Left ventricle myocardium superior (tissue), 1 donor: ENCODE data around the gene CD58. TPM values are rescaled to one million over a fixed set of nuclear protein-coding genes. Genes with fewer than 3 reads are reported as not detected.
A peak's percentile ranks its signal among the peaks of the same experiment; 100 is the strongest.

Source experiments
- ATAC-seq: fragments of 200-7000 bp; cut with Tn5 transposase; one replicate; pipeline ENCODE4 v1.9.1; 2020; ENCODE audit warnings: mild to moderate bottlenecking, moderate library complexity
- DNase-seq: peaks from one replicate; pipeline ENCODE4 v3.0.0-alpha.2; 2020
- intact Hi-C: fragments of 100-400 bp; cut with micrococcal nuclease; formaldehyde crosslinking; loops from one replicate; pipeline ENCODE4 v1.11.0; 2022
- total RNA-seq: library from RNA; stranded (reverse); fragmentation: NEBNext Ultra II Directional; extraction: Animal tissue kit (Norgen Biotek cat#: 25700); gene quantifications from one replicate; pipeline ENCODE4 v1.2.1, GENCODE V29; 2021
- donor health status: DM: no; HTN: yes; CAD: no; lungs with severe emphysema.

Gene CD58
- total RNA-seq, 1 donor from 2014 or later: 26.1 TPM

GRCh38 chr1:116528329-116529083 is 42.3 kb downstream of the CD58 start:
- ATAC-seq (no peak), DNase-seq (no peak)
- intact Hi-C loops: no loop called here

- no peak for ATAC-seq
- intact Hi-C loops: no loop called here
Observed at GRCh38 chr1:116525440-116525839, 45.4 kb downstream of the CD58 start.

GRCh38 chr1:116521186-116521585 is 49.6 kb downstream of the CD58 start:
- DNase-seq (no peak), ATAC-seq (peak; percentile 65)

More at GRCh38 chr1:116525440-116525839, 45.4 kb downstream of the CD58 start:
- DNase-seq: no peak

GRCh38 chr1:116518400-116518799 is 52.4 kb downstream of the CD58 start:
- intact Hi-C loops: no loop called here

More at GRCh38 chr1:116521186-116521585, 49.6 kb downstream of the CD58 start:
- intact Hi-C loops: no loop called here

GRCh38 chr1:116516631-116517030 is 54.2 kb downstream of the CD58 start:
- intact Hi-C loops: no loop called here
- no peak for ATAC-seq
- DNase-seq: no peak

More at GRCh38 chr1:116518400-116518799, 52.4 kb downstream of the CD58 start:
- ATAC-seq (no peak), DNase-seq (no peak)

GRCh38 chr1:116515702-116516101 is 55.1 kb downstream of the CD58 start:
- ATAC-seq (no peak), DNase-seq (no peak)
- intact Hi-C loops: no loop called here

GRCh38 chr1:116514708-116515525 is 55.9 kb downstream of the CD58 start:
- intact Hi-C loops: no loop called here
- peak; percentile 14 for ATAC-seq

GRCh38 chr1:116513956-116514355 is 56.9 kb downstream of the CD58 start:
- peak; percentile 68 for DNase-seq
- intact Hi-C loops: no loop called here
- peak; percentile 96 for ATAC-seq

More at GRCh38 chr1:116514708-116515525, 55.9 kb downstream of the CD58 start:
- DNase-seq: no peak

- no peak for ATAC-seq
- DNase-seq: no peak
- intact Hi-C loops: no loop called here
Observed at GRCh38 chr1:116511459-116512019, 59.3 kb downstream of the CD58 start.

GRCh38 chr1:116510361-116510760 is 60.5 kb downstream of the CD58 start:
- DNase-seq: no peak
- ATAC-seq: no peak
- intact Hi-C loops: no loop called here

GRCh38 chr1:116508984-116509980 is 61.5 kb downstream of the CD58 start:
- DNase-seq (no peak), ATAC-seq (no peak)
- intact Hi-C loops: no loop called here

GRCh38 chr1:116508085-116508983 is 62.5 kb downstream of the CD58 start:
- DNase-seq (no peak), ATAC-seq (no peak)
- intact Hi-C loops: no loop called here

GRCh38 chr1:116507631-116508030 is 63.2 kb downstream of the CD58 start:
- intact Hi-C loops: no loop called here
- DNase-seq (no peak), ATAC-seq (no peak)

- intact Hi-C loops: no loop called here
- no peak for DNase-seq
- no peak for ATAC-seq
Observed at GRCh38 chr1:116506132-116507004, 64.5 kb downstream of the CD58 start.

- intact Hi-C loops: no loop called here
- ATAC-seq (peak; percentile 68), DNase-seq (peak; percentile 70)
Observed at GRCh38 chr1:116504308-116505156, 66.3 kb downstream of the CD58 start.
